Inflammatory macrophage treated with lipopolysaccharide for 4 hours (primary cell): ENCODE measurements around the gene OTOF.
"Not testable (repeated sequence)": the region's sequence is repeated elsewhere in the genome, so short reads cannot be mapped to it uniquely, and the experiment has no call there.

ENCODE experiments used
- DNase-seq: peaks from one replicate; pipeline ENCODE4 v3.0.0-alpha.2; 2020

The OTOF gene

GRCh38 chr2:26479131-26479788 is 1.3 kb upstream of the OTOF start:
- DNase-seq, result no peak

DNA sequence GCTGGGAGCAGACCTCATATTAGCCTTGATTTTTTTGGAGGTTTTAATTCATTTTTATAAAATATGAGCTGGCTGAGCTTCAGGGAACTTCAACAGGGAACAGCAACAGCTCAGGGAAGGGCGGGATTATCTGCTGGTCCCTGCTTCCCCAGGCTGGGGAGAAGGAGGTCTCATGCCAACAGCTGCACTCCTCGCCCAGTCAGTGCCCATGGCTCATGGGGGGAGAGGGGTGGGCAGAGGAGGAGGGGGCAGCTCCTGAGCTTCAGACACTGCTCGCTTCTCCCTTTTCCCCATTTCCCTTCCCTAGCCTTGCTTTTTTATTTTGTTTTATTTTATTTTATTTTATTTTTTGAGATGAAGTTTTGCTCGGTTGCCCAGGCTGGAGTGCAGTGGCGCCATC is 442 bp upstream of the OTOF start:
- no peak for DNase-seq

GRCh38 chr2:26477126-26477910 is 606 bp downstream of the OTOF start:
- no peak for DNase-seq

GRCh38 chr2:26475832-26476501 is 2.0 kb downstream of the OTOF start:
- no peak for DNase-seq

GRCh38 chr2:26475037-26475436 is 2.9 kb downstream of the OTOF start:
- DNase-seq, result no peak

GRCh38 chr2:26474261-26474785 is 3.6 kb downstream of the OTOF start:
- DNase-seq, result no peak

GRCh38 chr2:26473796-26474195 is 4.1 kb downstream of the OTOF start:
- no peak for DNase-seq

GRCh38 chr2:26472821-26473655 is 4.9 kb downstream of the OTOF start:
- no peak for DNase-seq

DNA sequence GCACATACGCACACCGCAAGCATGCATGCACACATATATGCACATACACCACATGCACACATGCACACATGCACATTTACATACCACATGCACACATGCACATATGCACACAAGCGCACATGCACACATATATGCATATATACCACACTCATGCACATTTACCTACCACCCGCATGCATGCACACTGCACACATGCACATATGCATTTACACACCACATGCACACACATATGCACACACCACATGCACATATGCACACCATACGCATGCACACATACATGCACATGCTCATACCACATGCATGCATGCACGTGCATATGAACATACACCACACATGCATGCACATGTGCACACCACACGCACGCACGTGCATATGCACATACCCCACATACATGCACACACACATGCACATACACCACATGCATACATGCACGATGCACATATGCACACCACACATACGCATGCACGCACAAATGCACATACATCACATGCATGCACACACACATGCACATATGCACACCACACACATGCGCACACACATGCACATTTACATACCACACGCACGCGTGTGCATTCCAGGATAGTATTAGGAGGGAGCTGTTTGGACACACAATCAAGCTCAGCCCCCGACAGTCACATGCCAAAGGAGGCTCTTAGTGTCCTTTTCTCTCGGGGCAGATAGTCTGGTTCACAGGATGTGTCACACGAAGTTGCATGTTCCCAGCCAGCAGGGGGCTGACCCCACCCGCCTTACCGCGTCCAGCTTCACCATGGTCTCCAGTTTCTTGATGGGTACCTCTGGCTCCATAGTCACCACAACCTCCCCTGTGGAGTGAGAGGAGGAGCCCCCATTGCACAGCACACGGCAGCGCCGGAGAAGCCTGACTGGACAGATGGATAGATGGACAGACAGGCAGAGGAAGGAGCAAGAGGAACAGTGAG is 5.9 kb downstream of the OTOF start:
- no peak for DNase-seq

- DNase-seq, result no peak
Measured at GRCh38 chr2:26471289-26471688, 6.6 kb downstream of the OTOF start.

GRCh38 chr2:26470601-26471260 is 7.2 kb downstream of the OTOF start:
- DNase-seq, result no peak

DNA sequence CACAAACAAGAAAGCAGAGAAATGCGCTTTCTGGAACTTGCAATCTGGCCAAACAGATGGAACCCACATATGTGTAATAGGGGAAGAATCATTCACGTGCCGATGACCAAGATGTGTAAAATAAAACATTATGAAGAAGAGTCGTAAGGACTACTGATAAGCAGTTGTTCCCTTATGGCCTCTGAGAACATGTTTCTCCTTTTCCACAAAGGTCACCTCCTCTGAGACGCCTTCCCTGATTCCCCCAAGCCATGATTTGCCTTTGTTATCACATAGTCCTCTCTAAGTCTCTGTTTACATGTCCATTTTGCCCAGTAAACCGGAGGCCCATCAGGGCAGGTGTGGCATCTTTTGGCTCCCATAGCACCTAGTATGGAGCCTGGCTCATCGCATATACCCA is 8.0 kb downstream of the OTOF start:
- no peak for DNase-seq

DNA sequence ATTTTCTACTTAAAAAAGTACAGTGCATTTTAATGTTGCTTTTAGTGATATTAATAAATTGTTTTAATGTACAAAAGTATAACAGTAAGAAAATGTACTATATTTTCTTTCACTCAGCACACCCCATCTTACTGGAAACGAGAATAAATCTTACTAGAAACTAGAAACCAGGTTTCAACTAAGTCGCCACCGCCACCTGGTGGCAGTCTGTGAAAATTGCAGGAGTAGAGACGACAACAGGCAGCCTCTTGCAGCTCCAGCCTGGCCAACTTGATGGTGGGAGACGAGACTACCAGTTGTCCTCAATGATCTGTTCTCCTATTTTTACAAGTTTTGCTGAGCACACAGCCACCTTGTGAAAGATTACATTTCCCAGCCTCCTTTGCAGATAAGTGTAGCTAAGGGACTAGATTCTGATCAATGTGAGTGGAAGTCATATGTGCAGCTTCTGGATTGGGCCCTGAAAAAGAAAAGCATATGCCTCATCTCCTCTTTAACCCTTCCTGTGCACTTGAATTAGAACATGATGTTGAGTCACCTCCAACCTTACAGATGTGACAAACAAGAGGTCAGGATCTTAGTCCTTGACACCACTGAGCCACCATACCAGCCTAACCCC is 8.7 kb downstream of the OTOF start:
- DNase-seq, result peak; percentile 82

- not testable (repeated sequence) for DNase-seq
Measured at GRCh38 chr2:26468544-26468943, 9.4 kb downstream of the OTOF start.

DNA sequence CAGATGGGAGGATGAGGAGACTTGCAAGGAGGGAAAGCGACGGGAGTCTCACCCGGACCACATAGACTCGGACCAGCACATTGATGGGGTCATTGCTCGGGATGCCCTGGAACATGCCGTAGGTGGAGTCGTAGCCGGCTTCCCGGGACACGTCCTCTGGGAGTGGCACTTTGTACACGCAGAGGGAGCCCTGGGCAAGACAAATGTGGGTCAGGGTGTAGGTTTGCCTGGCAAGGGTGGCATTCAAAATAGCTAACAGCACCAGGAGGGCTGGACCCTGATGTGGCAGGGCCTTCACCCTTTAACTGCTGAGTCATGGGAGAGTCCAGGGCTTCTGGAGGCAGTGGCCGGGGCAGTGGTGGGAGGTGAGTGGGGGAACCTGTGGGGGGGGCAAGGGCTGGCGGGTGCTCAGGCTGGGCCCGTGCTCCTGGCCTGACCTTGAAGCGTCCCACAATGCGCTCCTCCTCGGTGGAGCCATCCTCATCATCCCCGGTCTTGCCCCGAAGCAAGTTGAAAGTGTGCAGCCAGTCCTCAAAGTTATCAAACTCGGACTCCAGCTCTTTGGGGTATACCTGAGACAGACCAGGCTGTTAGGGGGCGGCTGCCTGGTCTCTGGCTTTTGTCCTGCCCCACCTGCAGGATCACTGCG is 11.1 kb downstream of the OTOF start:
- no peak for DNase-seq

DNA sequence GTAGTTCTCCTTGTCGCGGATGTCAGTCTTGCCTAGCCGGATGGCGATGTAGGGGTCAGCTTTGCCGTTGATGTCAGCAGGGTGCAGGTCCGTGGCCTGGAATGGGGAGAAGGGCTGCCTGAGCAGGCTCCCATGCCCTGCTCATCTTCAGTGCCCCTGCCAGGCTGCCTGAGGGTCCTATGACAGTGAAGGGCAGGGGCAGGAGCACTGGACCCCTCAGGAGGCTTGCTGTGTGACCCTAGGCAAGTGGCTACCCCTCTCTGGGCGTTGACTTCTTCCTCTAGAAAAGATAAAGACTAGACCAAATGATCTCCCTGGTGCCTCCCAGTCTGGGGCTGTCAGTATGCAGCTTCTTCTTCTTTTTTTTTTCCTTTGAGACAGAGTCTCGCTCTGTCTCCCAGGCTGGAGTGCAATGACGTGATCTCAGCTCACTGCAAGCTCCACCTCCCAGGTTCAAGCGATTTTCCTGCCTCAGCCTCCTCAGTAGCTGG is 11.9 kb downstream of the OTOF start:
- no peak for DNase-seq

- DNase-seq, result no peak
Measured at GRCh38 chr2:26465266-26465925, 12.5 kb downstream of the OTOF start.

DNA sequence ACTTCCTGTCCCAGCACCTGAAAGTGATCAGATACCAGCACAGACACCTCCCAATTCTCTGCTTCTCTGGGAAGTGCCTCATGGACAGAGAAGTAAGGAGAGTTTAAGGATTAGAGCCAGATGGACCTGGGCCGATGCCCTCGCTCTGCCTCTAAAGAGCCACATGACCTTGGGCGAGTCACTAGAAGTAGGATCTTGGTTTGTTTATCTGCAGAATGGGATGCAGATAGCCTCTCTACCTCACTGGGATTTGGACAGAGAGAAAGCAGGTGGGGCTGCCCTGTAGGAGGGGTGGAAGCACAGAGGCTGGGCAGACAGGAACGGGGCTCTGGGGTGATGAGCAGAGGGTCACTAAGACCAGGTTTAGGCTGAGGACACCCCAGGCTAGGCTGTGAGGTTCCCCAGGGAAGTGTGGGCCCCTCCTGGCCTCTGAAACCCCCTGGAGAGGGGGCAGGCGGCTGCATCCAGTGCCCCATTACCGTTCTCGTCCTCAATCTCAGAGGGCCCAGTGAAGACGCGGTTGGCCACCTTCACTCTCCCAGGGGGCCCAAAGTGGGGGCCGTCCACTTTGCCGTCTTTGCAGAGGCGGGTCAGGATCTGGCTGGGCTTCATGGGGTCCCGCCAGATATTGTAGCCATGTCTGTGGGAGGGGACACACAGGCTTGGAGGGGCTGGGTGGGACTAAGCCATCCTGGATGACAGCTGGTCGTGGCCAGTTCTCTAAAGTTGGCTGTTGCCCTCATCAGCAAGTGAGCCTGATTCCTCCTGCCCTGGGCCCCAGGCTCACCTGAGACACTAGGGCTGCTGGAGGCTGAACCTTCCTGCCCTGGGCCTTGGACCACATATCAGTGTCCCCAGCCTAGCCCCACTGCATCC is 13.3 kb downstream of the OTOF start:
- no peak for DNase-seq
